ENCODE data around the gene NRCAM.

NRCAM gene

DNA sequence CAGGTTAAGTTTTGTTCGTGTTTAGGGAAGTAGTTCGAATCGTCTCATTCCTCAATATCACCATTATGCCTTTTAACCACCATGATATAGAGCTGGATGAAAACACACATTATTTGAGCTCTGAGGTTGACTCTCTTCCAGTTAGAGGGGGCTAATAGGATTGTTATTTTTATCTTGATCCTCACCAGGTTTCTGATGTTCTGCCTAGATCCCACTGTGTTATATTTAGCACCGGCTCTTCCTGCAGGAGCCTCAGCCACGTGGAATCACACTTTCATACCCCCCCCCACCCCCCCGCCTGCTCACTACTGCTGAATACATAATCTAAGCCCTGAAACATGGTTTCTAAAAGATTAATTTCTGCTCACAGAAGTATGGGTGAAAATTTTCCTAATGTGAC, 88.3 kb downstream of the NRCAM start:
- no peak for DNase-seq (ENCODE audit: low read depth)
- no peak overlapping the region for H3K4me3 ChIP-seq (ENCODE audit: low read length)
- TF ChIP-seq, protein P1, sequence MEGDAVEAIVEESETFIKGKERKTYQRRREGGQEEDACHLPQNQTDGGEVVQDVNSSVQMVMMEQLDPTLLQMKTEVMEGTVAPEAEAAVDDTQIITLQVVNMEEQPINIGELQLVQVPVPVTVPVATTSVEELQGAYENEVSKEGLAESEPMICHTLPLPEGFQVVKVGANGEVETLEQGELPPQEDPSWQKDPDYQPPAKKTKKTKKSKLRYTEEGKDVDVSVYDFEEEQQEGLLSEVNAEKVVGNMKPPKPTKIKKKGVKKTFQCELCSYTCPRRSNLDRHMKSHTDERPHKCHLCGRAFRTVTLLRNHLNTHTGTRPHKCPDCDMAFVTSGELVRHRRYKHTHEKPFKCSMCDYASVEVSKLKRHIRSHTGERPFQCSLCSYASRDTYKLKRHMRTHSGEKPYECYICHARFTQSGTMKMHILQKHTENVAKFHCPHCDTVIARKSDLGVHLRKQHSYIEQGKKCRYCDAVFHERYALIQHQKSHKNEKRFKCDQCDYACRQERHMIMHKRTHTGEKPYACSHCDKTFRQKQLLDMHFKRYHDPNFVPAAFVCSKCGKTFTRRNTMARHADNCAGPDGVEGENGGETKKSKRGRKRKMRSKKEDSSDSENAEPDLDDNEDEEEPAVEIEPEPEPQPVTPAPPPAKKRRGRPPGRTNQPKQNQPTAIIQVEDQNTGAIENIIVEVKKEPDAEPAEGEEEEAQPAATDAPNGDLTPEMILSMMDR (conservative IDR thresholded peaks at IDR 0.05; ENCODE audit: low read depth, low read length) = no peak

DNA sequence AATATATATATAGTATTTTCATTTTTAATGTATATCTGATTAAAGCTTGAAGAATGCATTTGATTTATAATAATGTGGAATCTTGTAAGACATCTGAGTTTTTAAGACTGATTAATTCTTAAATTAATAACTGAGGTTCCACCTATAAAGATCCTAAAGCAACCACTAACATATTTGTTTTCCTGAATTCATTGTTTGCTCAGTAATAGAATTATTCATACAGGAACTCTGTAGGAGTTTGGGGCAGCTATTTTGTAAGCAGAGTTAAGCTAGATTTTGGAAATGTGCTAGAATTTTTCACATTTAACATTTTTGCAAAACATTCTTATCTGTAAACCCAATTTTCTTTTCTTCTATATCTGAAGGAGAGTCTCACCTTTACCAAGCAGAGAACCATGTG, 88.9 kb downstream of the NRCAM start:
- TF ChIP-seq, protein P1 (conservative IDR thresholded peaks at IDR 0.05; ENCODE audit: low read depth, low read length) = no peak
- DNase-seq (ENCODE audit: low read depth) = no peak
- no peak overlapping the region for H3K4me3 ChIP-seq (ENCODE audit: low read length)

DNA sequence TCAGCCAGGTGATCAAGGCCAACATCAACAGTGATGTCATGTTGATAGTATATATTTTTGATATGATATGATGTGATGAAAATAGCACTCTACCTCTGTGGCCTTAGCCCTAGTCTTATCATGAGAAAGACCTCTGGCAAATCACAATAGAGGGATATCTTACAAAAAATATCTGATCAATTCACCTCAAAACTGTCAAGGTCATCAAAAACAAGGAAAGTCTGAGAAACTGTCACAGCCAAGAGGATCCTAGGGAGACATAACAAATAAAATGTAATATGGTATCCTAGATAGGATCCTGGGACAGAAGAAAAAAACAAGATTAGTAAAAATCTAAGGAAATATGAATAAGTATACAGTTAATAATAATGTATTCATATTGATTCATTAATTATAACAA, 92.6 kb downstream of the NRCAM start:
- TF ChIP-seq, protein P1 (conservative IDR thresholded peaks at IDR 0.05; ENCODE audit: low read depth, low read length) = no peak
- no peak for DNase-seq (ENCODE audit: low read depth)
- H3K4me3 ChIP-seq (ENCODE audit: low read length) = no peak overlapping the region

DNA sequence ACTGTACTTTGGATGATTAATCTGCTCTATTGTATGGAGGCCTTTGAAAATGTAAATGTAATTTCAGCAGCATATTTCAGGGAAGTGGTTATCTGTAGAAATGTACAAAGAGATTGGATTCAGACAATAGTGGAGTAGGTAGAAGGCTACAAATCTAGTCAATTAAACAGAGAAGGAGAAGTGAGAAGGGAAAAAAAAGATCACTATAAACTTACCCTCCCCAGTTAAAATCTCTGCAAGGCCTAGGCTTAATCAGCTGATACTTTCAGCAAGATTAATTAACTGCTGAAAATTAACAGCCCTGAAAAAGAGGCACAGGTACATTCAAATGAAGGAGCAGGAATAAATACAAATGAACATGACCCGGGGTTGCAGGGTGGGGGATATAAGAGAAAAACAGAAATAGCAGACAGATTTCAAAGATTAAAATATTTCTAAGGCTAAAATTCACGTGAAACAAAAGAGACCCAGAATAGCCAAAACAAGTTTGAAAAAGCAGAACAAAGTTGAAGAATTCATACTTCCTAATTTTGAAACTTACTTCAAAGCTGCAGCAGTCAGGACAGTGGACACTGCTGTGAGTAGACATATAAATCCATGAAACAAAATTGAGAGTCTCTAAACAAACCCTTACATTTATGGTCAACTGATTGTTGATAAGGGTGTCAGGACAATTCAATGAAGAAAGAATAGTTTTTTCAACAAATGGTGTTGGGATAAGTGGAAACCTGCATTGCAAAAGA, 96.0 kb downstream of the NRCAM start:
- TF ChIP-seq, protein P1 (conservative IDR thresholded peaks at IDR 0.05; ENCODE audit: low read depth, low read length) = no peak
- no peak overlapping the region for H3K4me3 ChIP-seq (ENCODE audit: low read length)
- DNase-seq (ENCODE audit: low read depth) = no peak

DNA sequence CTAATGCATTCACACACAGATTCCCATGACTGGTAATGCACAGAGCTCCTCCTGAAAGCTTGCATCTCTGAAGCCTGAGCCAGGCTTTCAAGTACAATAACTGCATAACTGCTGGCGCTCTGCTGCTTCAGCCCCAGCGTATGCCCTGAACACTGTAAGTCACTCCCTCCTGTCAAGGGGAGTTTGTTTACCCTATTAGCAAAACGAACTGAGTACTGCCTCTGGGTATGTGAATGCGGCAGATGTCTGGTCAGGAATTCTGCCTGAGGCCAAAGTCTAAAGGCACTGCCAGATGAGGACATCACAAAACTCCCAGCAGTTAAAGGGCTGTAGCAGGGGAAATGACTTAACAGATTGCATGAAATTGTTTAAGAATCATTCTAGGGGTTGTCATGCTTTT, 97.7 kb downstream of the NRCAM start:
- TF ChIP-seq, protein P1 (conservative IDR thresholded peaks at IDR 0.05; ENCODE audit: low read depth, low read length) = no peak
- H3K4me3 ChIP-seq (ENCODE audit: low read length) = no peak overlapping the region
- DNase-seq (ENCODE audit: low read depth) = no peak

DNA sequence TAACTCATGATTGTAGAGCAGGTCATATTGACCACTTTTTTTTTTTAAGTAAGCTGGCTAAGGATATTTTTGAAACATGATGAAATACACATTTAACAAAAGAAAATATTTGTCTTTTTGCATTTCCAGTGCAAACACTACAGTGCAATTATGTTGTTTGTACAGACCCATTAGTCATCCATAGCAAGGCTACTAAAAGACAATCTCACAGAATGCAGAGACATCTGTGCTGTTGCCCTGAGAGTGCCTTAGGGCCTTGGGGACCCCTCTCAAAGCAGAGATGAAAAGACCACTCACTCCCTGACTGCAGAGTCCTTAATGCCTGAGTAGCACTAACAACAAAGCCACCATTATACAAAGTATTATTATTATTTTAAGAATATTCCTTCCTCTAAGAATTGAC, 104.5 kb downstream of the NRCAM start:
- no peak overlapping the region for H3K4me3 ChIP-seq (ENCODE audit: low read length)
- no peak for DNase-seq (ENCODE audit: low read depth)
- TF ChIP-seq, protein P1 (conservative IDR thresholded peaks at IDR 0.05; ENCODE audit: low read depth, low read length) = no peak

DNA sequence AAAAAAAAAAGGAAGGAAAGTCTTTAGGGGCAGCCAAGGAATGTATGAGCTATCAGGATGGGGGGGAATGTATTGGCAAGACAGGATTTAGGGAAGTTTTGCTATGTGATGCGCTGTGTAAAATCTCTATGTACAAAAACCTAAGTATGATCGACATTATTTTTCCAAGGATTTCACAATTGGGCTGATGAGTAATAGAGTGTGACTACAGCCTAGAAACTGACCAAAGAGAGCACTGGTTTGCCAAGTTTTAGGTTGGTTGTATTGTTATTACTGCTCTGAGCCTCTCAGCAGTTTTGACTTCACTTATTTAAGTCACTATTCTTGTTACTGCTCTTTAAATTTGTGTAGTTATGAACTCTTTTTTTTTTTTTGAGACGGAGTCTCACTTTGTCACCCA, 107.3 kb downstream of the NRCAM start:
- H3K4me3 ChIP-seq (ENCODE audit: low read length) = no peak overlapping the region
- DNase-seq (ENCODE audit: low read depth) = no peak
- TF ChIP-seq, protein P1 (conservative IDR thresholded peaks at IDR 0.05; ENCODE audit: low read depth, low read length) = no peak

Data from retinal pigment epithelial cell (primary cell).